GM18511 (cell line): ENCODE measurements around the gene UNK.

Experiments used
- ATAC-seq: cut with Tn5 transposase; IDR thresholded peaks from one replicate; pipeline ENCODE4 v1.9.1; 2021; ENCODE audit warnings: mild to moderate bottlenecking, moderate library complexity; ENCODE audit not compliant: unreplicated experiment

Gene UNK

DNA sequence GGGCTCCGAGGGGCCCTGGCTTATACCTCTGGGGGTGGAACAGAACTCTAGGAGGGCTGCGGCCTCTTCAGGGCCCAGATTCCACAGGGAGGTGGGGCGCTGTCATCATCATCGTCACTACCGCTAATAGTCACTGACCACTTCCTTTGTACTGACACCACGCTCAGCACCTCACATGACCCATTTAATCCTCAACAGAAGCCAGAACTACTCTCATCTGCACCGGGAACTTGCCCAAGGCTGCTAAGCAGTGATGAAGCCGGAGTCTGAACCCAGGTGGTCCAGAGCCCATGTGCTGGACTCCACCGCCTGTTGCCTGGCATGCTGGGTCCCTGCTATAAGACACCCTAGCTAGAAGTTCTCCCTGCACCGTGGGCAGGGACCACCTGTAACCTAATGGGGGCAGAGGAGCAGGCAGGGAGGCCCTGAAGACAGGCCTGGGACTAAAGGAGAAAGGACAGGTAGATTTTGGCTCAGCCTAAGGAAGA, 47.6 kb downstream of the UNK start:
- ATAC-seq = no peak

DNA sequence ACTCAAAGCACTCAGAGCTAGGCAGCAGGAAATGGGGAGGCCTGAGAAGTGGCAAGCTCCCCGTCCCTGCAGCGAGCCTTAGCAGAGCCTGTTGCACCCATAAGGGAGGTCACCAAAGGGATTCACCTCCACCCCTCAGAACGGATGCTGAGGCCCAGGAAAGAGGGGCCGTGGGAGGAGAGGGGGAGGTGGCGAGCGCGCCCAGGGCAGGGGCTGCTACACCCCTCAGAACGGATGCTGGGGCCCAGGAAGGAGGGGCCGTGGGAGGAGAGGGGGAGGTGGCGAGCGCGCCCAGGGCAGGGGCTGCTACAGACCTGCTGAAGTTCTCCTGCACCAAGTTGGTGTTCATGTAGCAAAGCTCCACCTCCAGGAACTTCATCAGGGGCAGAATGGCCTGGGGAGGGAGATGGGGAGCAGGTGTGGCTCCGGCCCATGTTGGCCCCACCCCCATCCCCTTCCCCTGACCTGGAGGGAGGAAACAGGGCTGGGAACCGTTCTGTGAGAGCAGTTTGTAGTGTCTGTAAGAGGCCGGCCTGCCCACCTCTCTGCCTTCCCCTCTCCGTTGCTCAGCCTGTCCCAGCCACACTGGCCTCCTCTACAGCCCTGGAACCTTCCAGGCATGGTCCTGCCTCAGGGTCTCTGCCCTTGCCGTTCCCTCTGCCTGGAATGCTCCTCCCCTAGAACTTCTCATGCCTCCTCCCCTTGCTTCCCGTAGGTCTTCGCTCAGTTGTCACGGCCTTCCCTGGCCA, 48.2 kb downstream of the UNK start:
- no peak for ATAC-seq

DNA sequence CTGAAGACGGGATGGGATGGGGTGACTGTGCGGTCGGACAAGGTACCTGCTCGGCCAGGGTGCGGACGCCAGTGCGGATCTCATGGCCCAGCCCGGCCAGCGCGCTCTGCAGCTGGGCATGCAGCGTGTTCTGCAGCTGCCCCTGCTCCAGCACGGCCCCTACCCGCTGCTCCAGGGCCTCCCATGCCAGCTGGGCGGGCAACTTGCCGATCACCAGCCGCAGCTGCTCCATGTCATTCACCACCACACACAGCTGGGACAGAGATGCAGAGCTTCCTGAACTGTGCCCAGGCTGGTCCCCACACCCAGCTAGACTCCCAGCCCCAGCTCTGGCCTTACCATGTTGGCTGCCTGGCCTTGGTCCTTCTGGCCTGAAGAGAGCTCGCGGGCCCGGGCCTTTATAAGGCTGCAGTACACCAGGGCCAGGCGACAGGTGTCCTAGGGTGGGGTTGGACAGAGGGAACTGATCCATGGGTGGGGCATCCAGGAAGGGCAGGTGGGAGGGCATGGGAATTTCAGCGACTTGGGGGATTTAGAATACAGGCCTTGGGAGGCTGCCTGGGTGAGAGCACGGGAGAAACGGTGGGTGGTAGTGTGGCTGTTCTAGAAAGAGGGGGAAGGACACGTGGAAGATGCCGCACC, 49.8 kb downstream of the UNK start:
- no peak for ATAC-seq

- no peak for ATAC-seq
Measured at GRCh38 chr17:75834928-75835653, 50.5 kb downstream of the UNK start.

GRCh38 chr17:75835654-75835987, 51.0 kb downstream of the UNK start:
- no peak for ATAC-seq

- ATAC-seq = no peak
Measured at GRCh38 chr17:75836605-75837004, 52.0 kb downstream of the UNK start.

DNA sequence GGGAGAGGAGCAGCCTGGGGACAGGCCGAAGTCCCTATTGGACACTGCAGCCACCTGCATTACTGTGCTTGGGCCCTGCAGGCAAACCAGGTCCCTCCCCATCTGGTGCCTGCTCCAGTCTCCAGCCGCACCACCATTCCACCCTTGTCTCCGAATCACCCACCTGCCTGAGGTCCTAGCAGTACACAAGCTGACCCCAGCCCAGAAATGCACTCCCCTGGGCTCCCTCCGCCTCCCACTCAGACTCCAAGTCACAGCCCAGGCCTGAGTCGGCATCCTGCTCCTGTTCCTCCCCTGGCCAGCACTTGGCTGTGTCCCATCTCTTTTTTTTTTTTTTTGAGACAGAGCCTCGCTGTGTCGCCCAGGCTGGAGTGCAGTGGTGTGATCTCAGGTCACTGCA, 53.3 kb downstream of the UNK start:
- ATAC-seq = no peak

DNA sequence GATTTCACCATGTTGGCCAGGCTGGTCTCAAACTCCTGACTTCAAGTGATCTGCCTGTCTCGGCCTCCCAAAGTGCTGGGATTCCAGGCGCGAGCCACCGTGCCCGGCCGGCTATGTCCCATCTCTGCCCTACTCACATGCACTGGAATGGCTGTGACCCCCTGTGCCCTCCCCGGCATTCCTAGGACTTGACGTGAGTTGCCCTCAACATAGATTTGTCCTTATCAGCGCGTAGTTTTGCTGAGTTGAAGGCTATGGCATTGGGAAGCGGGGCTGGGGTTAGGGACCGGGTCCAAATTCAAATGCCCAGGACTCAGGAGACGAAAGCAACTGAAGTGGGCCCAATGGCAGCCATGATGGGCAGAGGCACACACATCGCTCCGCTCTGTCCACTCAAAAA, 53.8 kb downstream of the UNK start:
- no peak for ATAC-seq

GRCh38 chr17:75839942-75840798, 55.6 kb downstream of the UNK start:
- ATAC-seq = no peak

DNA sequence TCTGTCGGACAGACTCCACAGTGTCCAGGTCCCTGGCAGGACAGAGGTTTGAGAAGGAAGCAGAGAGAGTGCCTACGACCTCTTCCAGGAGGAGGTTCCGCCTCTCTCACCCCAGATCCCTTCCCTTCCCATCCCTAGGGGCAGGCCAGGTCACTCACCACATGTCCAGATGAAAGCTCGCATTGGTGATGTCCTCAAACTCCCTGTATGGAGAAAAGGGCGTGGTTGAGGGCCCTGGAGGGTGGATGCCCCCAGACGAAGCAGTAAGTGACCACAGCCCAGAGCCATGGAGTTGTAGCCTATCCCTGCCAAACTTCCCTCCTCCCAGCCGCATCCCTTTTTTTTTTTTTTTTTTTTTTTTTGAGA, 56.2 kb downstream of the UNK start:
- no peak for ATAC-seq

DNA sequence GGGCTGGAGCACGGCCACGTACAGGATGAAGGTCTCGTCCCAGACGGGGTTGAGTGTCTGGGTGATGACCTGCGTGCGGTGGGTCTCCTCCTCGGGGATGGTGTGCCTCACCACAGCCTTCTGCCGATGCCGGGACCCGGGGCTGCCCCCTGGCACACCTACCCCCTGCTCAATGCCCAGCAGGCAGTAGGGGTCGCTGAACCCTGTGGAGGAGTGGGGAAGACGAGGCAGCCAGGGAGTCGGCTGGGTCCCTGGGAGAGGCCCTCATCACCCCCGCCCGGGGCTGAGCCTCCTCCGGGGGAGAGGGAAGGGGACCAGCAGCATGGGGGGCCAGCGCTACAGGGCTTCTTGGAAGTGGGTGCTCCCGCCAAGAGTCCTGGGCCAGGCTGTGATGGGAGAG, 57.8 kb downstream of the UNK start:
- ATAC-seq = no peak

DNA sequence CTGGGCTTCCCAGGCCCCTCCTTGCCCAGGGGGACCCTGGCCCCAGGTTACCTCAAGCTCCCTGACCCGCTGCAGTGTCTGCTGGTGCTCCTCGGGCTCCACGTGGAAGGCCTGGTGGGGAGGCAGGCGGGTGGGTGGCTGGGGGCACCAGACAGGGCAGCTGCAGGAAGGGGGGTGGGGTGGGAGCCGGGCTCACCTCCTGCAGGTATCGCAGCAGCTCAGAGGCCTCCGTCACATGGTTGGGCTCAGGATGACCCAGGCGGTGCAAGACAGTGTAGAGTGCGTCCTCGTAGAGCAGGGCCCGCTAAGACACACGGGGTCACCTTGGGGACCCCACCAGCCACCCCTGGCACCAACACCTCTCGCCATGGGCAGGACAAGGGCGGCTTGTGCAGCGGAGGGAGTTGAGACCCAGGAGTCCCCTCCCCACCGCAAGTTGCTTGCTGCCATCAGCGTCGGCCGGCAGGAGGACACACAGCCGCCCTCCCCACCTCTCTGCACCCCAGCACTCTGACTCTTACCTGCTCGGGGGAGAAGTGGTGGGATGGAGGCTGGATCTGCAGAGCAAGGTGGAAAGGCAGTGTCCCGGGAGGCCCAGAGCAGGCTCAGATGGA, 58.5 kb downstream of the UNK start:
- no peak for ATAC-seq

- peak; percentile 20 for ATAC-seq
Measured at GRCh38 chr17:75843577-75844529, 59.2 kb downstream of the UNK start, which contains the start of gene UNC13D. Gene UNC13D, minus strand, starts transcription at chr17:75844404. Its CDS starts 67 bp downstream, at chr17:75844337.

DNA sequence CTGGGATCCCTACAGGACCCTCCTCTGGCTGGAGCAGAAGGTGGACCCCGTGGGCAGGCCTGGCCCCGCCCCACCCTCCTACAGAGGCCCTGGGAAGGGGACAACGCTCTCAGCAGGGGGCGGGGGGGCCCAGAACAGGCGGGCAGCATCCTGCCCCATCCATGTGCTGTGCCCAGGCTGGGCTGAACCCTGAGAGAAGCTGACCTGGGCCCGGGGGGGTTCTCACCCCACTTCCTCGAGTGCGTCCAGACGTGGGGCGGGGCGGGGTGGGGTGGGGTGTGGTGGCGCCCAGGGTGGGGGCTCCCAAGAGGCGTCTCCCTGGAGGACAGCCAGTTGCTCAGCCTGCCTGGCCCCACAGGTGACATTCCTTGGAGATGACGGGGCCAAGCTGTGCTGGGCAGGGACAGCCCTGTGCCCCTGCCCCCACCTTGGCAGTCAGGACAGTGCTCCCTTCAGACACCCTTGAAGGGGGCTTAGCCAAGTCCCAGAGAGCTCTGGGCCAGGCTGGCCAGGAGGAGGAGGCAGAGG, 60.0 kb downstream of the UNK start:
- peak; percentile 27 for ATAC-seq

DNA sequence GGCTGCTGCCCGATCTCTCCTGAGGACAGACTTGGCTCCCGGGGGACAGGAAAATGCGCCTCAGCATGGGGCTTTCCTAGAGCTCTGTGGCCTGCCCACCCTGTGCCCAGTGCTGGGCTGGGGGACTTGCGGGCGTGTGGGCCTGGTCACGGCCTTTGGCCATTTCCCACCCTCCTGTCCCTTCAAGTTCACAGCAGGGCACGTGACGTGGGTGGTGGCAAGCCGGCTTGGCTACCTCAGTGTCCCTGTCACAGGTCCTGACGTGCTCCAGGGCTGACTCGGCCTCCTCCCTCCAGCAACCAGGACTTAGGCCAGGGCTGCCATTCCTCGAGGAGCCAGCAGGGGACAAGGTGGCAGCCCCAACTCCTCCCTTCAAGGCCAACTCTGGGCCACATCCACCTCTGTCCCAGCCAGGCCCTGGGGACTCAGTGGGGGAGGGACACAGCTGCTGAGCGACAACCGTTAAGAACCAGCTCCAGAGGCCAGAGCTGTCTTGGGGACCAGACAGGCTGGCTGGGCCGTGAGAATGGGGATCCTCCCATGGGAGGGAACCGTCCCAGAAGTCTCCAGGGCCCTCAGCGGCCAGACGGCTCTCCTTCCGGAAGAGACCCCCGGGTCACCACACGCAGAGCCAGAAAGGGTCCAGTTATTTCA, 60.6 kb downstream of the UNK start:
- ATAC-seq = peak; percentile 78

DNA sequence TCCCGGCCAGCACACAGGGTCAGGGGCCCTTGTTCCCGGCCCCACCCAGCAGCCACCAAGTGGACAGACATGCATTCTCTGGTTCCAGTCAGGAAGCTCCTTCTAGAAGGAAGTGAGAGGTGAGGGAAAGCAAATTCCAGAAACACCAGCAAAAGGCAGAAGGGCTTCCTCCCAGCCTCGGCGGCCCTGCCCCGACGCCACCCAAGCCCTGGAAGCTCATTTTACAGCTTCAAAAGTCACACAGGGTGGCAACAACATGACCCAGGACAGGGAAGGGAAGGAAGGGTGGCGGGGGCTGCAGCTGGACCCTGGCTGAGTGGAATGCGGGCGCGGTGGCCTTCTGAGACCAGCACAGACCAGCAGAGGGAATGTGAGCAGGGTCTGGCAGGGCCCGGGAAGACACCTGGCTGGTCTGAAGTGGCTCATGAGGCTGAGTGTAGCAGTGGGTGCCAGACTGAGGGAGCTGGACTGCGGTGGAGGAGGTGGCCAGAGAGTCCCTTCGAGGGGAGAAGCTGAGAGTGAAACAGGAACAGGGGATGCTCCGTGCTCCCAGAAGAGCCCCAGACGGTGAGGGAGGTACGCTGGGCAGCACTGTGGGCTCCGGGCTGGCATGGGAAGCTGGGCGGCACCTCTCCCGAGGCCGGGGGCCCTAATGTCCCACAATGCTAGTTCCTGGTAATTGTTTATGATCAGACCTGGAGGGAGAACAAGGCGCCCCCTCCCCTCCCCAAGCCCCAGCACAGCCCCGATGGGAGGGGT, 61.5 kb downstream of the UNK start:
- no peak for ATAC-seq

GRCh38 chr17:75846692-75847613, 62.3 kb downstream of the UNK start:
- no peak for ATAC-seq
